GM18867 (cell line): Measurements from ENCODE around the gene DYNC1LI1.
A peak's percentile ranks its signal among the peaks of the same experiment; 100 is the strongest.
"Not testable (repeated sequence)": the region's sequence is repeated elsewhere in the genome, so short reads cannot be mapped to it uniquely, and the experiment has no call there.

Experiments used
- ATAC-seq: cut with Tn5 transposase; IDR thresholded peaks from one replicate; pipeline ENCODE4 v1.9.1; 2021; ENCODE audit warnings: mild to moderate bottlenecking, moderate library complexity; ENCODE audit not compliant: unreplicated experiment

DYNC1LI1 gene

GRCh38 chr3:32540899-32541298 is 29.8 kb downstream of the DYNC1LI1 start:
- ATAC-seq: no peak

- no peak for ATAC-seq
Observed at GRCh38 chr3:32532434-32532833, 38.2 kb downstream of the DYNC1LI1 start.

- no peak for ATAC-seq
Observed at GRCh38 chr3:32531010-32531647, 39.5 kb downstream of the DYNC1LI1 start.

- ATAC-seq: no peak
Observed at GRCh38 chr3:32525720-32526119, 44.9 kb downstream of the DYNC1LI1 start.

GRCh38 chr3:32522682-32523081 is 48.0 kb downstream of the DYNC1LI1 start:
- ATAC-seq: no peak

GRCh38 chr3:32518921-32519320 is 51.7 kb downstream of the DYNC1LI1 start:
- ATAC-seq: not testable (repeated sequence)

GRCh38 chr3:32516751-32517150 is 53.9 kb downstream of the DYNC1LI1 start:
- ATAC-seq: peak; percentile 30

GRCh38 chr3:32511005-32511404 is 59.7 kb downstream of the DYNC1LI1 start:
- no peak for ATAC-seq

GRCh38 chr3:32510075-32510724 is 60.5 kb downstream of the DYNC1LI1 start:
- peak; percentile 80 for ATAC-seq

GRCh38 chr3:32508711-32509110 is 61.9 kb downstream of the DYNC1LI1 start:
- ATAC-seq: no peak

- no peak for ATAC-seq
Observed at GRCh38 chr3:32506466-32506865, 64.2 kb downstream of the DYNC1LI1 start.

GRCh38 chr3:32502946-32503286 is 67.7 kb downstream of the DYNC1LI1 start:
- peak; percentile 5 for ATAC-seq

- peak; percentile 60 for ATAC-seq
Observed at GRCh38 chr3:32502118-32502945, 68.3 kb downstream of the DYNC1LI1 start, which contains the start of gene CMTM6. Gene CMTM6, minus strand, starts transcription at chr3:32502852. Its CDS starts 107 bp downstream, at chr3:32502745.

- no peak for ATAC-seq
Observed at GRCh38 chr3:32501783-32502117, 68.9 kb downstream of the DYNC1LI1 start.

GRCh38 chr3:32500880-32501782 is 69.5 kb downstream of the DYNC1LI1 start:
- ATAC-seq: no peak

GRCh38 chr3:32500231-32500630 is 70.4 kb downstream of the DYNC1LI1 start:
- no peak for ATAC-seq

- ATAC-seq: no peak
Observed at GRCh38 chr3:32499585-32499984, 71.1 kb downstream of the DYNC1LI1 start.

- no peak for ATAC-seq
Observed at GRCh38 chr3:32498992-32499391, 71.7 kb downstream of the DYNC1LI1 start.

GRCh38 chr3:32498252-32498651 is 72.4 kb downstream of the DYNC1LI1 start:
- ATAC-seq: no peak

GRCh38 chr3:32495609-32496008 is 75.0 kb downstream of the DYNC1LI1 start:
- ATAC-seq: no peak

GRCh38 chr3:32495085-32495484 is 75.6 kb downstream of the DYNC1LI1 start:
- no peak for ATAC-seq
